SK-N-SH (cell line): ENCODE measurements around the gene IGHMBP2.

Experiments
- EP300 ChIP-seq, 2 experiments: IDR thresholded peaks; 2 replicates each; pipeline versions ENCODE4 v1.4.0 to v1.6.1; 2012; ENCODE audit warnings: borderline replicate concordance in 1 of 2, low read depth in 1 of 2, low read length in 1 of 2
- GABPA ChIP-seq: IDR thresholded peaks from 2 replicates; pipeline ENCODE4 v1.4.0; 2012; ENCODE audit warnings: low read depth, mild to moderate bottlenecking
- POLR2AphosphoS5 ChIP-seq: IDR thresholded peaks from 2 replicates; pipeline ENCODE4 v1.6.1; 2012; ENCODE audit warnings: low read depth, low read length
- SIN3A ChIP-seq: IDR thresholded peaks from 2 replicates; pipeline ENCODE4 v1.6.1; 2012; ENCODE audit warnings: low read depth, mild to moderate bottlenecking, low read length, moderate library complexity, borderline replicate concordance
- TAF1 ChIP-seq: IDR thresholded peaks from 2 replicates; pipeline ENCODE4 v1.6.1; 2012; ENCODE audit warnings: low read depth, mild to moderate bottlenecking, low read length, moderate library complexity, borderline replicate concordance
- TF ChIP-seq, protein P1 (sequence below): fragments of 200-600 bp; sonication (generic); IDR thresholded peaks from 2 replicates; pipeline ENCODE4 v1.6.1; 2017; ENCODE audit warnings: antibody characterized with exemption, mild to moderate bottlenecking, moderate library complexity
- TF ChIP-seq, protein P2 (sequence below): fragments of 150-350 bp; IDR thresholded peaks from 2 replicates; pipeline ENCODE4 v1.6.1; 2017; ENCODE audit warnings: antibody characterized with exemption, low read length, low read depth, borderline replicate concordance

DNA sequence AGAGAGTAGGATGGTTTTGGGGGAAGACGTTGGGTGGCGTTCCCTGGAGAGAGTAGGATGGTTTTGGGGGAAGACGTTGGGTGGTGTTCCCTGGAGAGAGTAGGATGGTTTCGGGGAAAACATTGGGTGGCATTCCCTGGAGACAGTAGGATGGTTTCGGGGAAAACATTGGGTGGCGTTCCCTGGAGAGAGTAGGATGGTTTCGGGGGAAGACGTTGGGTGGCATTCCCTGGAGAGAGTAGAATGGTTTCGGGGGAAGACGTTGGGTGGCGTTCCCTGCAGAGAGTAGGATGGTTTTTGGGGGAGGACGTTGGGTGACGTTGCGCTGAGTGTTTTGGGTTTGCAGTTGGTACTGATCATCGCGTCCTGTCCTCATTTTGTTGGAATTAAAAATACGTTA is 28.2 kb downstream of the IGHMBP2 start:
- TF ChIP-seq, protein P1, sequence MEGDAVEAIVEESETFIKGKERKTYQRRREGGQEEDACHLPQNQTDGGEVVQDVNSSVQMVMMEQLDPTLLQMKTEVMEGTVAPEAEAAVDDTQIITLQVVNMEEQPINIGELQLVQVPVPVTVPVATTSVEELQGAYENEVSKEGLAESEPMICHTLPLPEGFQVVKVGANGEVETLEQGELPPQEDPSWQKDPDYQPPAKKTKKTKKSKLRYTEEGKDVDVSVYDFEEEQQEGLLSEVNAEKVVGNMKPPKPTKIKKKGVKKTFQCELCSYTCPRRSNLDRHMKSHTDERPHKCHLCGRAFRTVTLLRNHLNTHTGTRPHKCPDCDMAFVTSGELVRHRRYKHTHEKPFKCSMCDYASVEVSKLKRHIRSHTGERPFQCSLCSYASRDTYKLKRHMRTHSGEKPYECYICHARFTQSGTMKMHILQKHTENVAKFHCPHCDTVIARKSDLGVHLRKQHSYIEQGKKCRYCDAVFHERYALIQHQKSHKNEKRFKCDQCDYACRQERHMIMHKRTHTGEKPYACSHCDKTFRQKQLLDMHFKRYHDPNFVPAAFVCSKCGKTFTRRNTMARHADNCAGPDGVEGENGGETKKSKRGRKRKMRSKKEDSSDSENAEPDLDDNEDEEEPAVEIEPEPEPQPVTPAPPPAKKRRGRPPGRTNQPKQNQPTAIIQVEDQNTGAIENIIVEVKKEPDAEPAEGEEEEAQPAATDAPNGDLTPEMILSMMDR: no peak
- no peak for TF ChIP-seq SIN3A
- TF ChIP-seq POLR2AphosphoS5: no peak
- TF ChIP-seq, protein P2, sequence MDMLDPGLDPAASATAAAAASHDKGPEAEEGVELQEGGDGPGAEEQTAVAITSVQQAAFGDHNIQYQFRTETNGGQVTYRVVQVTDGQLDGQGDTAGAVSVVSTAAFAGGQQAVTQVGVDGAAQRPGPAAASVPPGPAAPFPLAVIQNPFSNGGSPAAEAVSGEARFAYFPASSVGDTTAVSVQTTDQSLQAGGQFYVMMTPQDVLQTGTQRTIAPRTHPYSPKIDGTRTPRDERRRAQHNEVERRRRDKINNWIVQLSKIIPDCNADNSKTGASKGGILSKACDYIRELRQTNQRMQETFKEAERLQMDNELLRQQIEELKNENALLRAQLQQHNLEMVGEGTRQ: no peak
- TF ChIP-seq GABPA: no peak
- no peak for TF ChIP-seq TAF1
- no peak for TF ChIP-seq EP300 (IDR thresholded peaks at IDR 0.05; ENCODE audit: borderline replicate concordance in 1 of 2, low read depth in 1 of 2, low read length in 1 of 2)
